NOMO-1 treated with dmso at 0.1 percent for 144 hours (cell line): ENCODE measurements around the gene PRDM16.

Source experiments
- DNase-seq: peaks from one replicate; lab custom pipeline; 2025; ENCODE audit not compliant: unreplicated experiment; lab: John Stamatoyannopoulos, UW

The PRDM16 gene

GRCh38 chr1:3454811-3455618 lies 386.0 kb downstream of the PRDM16 start:
- no peak for DNase-seq

GRCh38 chr1:3455670-3456448 lies 386.9 kb downstream of the PRDM16 start:
- DNase-seq = no peak

GRCh38 chr1:3456449-3456963 lies 387.5 kb downstream of the PRDM16 start:
- no peak for DNase-seq

GRCh38 chr1:3456964-3457909 lies 388.2 kb downstream of the PRDM16 start:
- no peak for DNase-seq

- DNase-seq = no peak
These were observed 389.2 kb downstream of the PRDM16 start for GRCh38 chr1:3457910-3458883.

GRCh38 chr1:3459051-3459908 lies 390.3 kb downstream of the PRDM16 start:
- no peak for DNase-seq

DNA sequence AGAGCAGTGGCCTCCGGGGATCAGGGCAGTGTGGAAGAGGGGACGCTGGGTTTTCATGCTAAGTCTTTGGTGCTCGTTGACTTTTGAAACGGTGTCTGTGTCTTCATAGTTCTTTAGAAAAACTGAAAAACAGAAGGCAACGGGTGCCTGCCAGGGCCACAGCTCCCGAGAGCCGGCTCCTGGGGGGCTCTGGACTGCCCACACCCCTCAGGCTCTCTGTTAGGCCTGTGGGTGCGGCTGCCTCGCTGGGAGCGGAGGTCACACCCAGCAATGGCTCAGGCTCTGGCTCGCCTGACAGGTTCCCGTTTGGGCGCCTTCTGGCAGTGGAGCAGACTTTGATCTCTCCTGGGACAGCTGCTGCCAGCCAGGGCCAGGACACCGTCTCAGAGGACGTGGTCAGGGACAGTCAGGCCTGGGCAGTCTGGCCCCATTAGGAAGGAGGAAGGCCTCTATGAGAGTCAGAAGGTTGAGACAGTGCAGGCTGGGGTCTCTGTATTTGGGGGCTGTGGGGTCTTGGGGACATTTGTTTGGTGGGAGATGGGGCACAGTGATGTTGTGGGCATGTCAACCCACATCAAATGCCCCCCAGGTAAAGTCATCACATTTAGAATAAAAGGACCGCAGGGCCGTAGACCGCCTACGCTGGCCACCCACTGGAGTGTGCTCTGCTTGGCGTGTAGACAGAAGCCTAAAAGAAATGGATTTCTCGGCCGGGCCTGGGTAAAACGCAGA lies 391.1 kb downstream of the PRDM16 start:
- no peak for DNase-seq

- no peak for DNase-seq
These were observed 391.7 kb downstream of the PRDM16 start for GRCh38 chr1:3460672-3461131.

DNA sequence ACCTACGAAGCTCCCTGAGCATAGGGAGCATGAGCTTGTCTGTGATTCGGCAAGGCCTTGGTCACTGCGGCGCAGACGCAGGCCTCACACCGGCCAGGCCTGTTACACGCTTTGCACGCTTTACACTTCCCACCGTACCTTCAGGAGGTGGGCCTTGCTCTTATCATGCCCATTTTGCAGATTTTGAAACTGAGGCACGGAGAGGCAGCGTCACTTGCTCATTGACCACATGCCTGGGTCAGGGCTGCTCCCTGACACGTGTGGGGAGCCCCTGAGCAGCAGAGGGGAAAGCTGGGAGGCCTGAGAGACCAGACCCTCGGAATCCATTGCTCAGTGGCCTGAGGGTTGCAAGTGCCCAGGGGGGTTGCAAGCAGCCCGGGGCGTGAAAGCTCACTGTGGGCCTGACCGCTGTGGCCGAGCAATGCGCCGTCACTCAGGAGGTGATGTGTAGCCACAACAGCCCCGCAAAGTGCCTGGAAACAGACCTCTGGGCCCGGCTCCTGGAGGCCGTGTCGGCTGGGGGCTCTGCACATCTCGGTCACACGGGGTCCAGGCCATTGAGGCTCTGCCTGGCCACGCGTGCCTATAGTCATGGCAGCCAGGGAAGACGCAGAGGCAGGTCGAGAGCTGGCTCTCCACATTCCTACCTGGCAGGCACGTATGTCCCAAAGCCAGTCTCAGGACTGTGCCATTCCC lies 392.4 kb downstream of the PRDM16 start:
- DNase-seq = no peak

GRCh38 chr1:3461934-3462275 lies 392.9 kb downstream of the PRDM16 start:
- DNase-seq = no peak

DNA sequence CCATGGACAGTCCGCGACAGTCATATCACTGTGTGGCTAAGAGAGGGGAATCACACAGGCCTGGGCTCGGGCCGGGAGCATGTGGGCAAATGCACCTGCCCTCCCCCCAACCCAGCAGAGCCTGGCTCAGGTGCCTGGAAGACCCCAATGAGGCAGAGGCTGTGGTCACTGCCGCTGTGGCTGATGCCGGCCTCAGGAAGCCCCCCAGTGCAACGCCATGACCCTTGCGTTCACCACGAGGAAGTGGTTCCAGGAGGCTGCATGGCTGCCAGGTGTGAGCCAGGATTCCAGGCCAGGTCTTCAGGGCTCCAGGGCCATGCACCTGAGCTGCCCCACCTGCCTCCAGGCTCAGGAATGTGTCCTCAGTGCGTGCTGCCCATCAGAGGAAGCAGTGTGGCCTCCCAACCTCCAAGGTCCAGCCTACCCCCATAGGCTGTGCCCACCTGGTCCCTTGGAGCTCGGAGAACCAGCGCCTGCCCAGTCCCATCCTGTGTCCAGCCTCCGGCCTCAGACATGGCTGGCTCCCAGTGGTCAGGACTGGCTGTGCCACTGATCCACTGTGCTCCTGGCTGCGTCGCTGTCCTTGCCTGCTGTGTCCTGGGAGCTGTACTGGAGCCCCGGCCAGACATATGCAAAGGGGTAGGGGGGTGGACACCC lies 393.5 kb downstream of the PRDM16 start:
- no peak for DNase-seq

DNA sequence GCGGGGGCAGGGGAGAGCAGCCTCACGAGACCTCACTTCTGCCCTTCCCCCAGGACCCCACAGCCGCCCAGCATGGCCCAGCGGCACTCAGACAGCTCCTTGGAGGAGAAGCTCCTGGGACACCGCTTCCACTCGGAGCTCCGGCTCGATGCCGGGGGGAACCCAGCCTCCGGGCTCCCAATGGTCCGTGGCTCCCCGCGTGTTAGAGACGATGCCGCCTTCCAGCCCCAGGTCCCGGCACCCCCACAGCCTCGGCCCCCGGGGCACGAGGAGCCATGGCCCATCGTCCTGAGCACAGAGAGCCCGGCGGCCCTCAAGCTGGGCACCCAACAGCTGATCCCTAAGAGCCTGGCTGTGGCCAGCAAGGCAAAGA lies 394.0 kb downstream of the PRDM16 start:
- no peak for DNase-seq

DNA sequence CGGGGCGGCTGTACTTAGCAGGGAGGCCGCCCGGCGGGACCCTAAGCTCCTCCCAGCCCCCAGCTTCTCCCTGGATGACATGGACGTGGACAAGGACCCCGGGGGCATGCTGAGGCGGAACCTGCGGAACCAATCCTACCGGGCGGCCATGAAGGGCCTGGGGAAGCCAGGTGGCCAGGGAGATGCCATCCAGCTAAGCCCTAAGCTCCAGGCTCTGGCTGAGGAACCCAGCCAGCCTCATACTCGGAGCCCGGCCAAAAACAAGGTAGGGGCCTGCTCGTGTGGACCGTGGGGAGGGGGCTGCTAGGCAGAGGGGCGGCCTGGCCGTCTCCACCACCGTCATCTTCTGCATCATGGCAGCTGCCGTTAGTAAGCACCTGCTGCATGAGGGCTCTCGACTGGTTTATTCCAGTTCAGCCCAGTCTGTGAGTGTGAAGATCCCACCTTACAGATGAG lies 394.4 kb downstream of the PRDM16 start:
- DNase-seq = no peak

DNA sequence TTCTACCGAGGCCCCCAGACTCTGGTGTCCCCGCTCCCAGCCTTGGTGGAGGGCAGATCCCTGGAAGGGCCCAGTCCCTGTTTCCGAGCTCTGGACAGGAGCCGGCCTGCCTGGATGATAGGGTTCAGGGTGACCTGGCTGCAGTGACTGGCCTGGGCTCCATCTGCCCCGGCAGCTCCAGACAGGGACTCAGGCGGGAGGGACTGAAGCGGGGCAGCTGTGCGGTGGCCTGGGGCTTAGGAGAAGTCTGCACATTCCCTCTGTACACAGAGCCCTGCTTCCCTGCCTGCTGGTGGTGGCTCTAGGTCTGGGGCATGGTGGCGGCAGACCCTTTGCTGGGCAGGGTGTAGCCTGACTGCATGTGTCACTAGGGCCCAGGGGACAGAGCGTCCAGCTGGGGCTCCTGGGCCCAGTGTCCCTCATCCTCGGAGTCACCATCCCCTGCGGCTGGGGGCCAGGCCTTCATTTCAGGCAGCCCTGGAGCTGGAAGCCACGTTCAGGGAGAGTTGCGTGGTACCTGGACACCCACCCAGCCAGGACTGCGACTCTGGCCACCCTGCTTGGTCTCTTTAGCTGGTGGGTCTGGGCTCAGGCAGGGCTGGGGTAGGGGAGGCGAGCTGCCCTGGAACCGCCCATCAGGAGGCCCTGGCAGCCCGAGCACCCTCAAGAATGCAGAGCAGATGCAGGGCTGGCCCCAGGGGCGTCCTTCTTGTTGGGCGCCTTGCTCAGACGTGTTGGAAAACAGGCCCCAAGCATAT lies 395.1 kb downstream of the PRDM16 start:
- no peak for DNase-seq

GRCh38 chr1:3464649-3465025 lies 395.6 kb downstream of the PRDM16 start:
- DNase-seq = no peak
